ENCODE results near the gene CCND1. TPM values are rescaled to one million over a fixed set of nuclear protein-coding genes. Genes with fewer than 3 reads are reported as not detected.

CCND1 gene
- total RNA-seq, 6 experiments from 2014 or later, result 67.0 to 283 (median 94.1) TPM

GRCh38 chr11:69635804-69636511 lies 5.0 kb upstream of the CCND1 start:
- Histone ChIP-seq H3K4me1 (peaks cover 0 to 51% (median 13%) of the 10 kb centered on the region in 4 donors), H3K36me3 (no peaks in the 10 kb centered on the region), H3K4me3 (peak overlapping the region in 2 of 3 donors; percentile 32 to 46), H3K27ac (no peak overlapping the region), H3K27me3 (no peaks in the 10 kb centered on the region), H3K9me3 (no peaks in the 10 kb centered on the region)
- 52% methylated on average over 15 of the region's 17 CpGs for WGBS (ENCODE audit: insufficient coverage, low coverage, low lambda C conversion rate, missing lambda C conversion rate)
- DNase-seq (peak in 1 of 3 donors; percentile 11), ATAC-seq (no peak)
- TF ChIP-seq, protein P1, sequence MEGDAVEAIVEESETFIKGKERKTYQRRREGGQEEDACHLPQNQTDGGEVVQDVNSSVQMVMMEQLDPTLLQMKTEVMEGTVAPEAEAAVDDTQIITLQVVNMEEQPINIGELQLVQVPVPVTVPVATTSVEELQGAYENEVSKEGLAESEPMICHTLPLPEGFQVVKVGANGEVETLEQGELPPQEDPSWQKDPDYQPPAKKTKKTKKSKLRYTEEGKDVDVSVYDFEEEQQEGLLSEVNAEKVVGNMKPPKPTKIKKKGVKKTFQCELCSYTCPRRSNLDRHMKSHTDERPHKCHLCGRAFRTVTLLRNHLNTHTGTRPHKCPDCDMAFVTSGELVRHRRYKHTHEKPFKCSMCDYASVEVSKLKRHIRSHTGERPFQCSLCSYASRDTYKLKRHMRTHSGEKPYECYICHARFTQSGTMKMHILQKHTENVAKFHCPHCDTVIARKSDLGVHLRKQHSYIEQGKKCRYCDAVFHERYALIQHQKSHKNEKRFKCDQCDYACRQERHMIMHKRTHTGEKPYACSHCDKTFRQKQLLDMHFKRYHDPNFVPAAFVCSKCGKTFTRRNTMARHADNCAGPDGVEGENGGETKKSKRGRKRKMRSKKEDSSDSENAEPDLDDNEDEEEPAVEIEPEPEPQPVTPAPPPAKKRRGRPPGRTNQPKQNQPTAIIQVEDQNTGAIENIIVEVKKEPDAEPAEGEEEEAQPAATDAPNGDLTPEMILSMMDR (IDR thresholded peaks at IDR 0.05), result no peak
- TF ChIP-seq POLR2A (IDR thresholded peaks at IDR 0.05), result no peak
- intact Hi-C loops (cut with DNase I), result loop anchor here in 1 of 2 donors (5.0 kb wide), 1 partner anchor 339 kb away; no protein-coding TSS in a partner anchor

GRCh38 chr11:69636512-69637197 lies 4.3 kb upstream of the CCND1 start:
- Histone ChIP-seq H3K9me3 (no peaks in the 10 kb centered on the region), H3K36me3 (no peaks in the 10 kb centered on the region), H3K27ac (no peak overlapping the region), H3K4me1 (peaks cover 0 to 51% (median 13%) of the 10 kb centered on the region in 4 donors), H3K27me3 (no peaks in the 10 kb centered on the region), H3K4me3 (peak overlapping the region; percentile 17 to 46 (median 32))
- WGBS (ENCODE audit: insufficient coverage, low coverage, low lambda C conversion rate, missing lambda C conversion rate), result 35% methylated on average over 27 of the region's 63 CpGs
- DNase-seq (peak; percentile 63 to 79 (median 79)), ATAC-seq (peak; percentile 24 to 47 (median 38))
- intact Hi-C loops (cut with DNase I), result loop anchor here in 1 of 2 donors (5.0 kb wide), 1 partner anchor 339 kb away; no protein-coding TSS in a partner anchor
- peak; percentile 31 for TF ChIP-seq POLR2A (IDR thresholded peaks at IDR 0.05)
- TF ChIP-seq, protein P1 (IDR thresholded peaks at IDR 0.05), result no peak

- DNase-seq (peak in 1 of 3 donors; percentile 54), ATAC-seq (no peak)
- Histone ChIP-seq H3K27me3 (no peaks in the 10 kb centered on the region), H3K9me3 (no peaks in the 10 kb centered on the region), H3K36me3 (no peaks in the 10 kb centered on the region), H3K27ac (no peak overlapping the region), H3K4me3 (peak overlapping the region in 1 of 3 donors; percentile 46), H3K4me1 (peaks cover 0 to 51% (median 13%) of the 10 kb centered on the region in 4 donors)
- intact Hi-C loops (cut with DNase I), result loop anchor here in 1 of 2 donors (5.0 kb wide), 1 partner anchor 340 kb away; no protein-coding TSS in a partner anchor
- no peak for TF ChIP-seq POLR2A (IDR thresholded peaks at IDR 0.05)
- TF ChIP-seq, protein P1 (IDR thresholded peaks at IDR 0.05), result no peak
- 6% methylated on average over 9 of the region's 67 CpGs for WGBS (ENCODE audit: insufficient coverage, low coverage, low lambda C conversion rate, missing lambda C conversion rate)
Measured at GRCh38 chr11:69637198-69637940, 3.6 kb upstream of the CCND1 start.

Measured in right lobe of liver (tissue), 6 donors.